ENCODE measurements around the gene DPPA5.
"Not testable (repeated sequence)": the region's sequence is repeated elsewhere in the genome, so short reads cannot be mapped to it uniquely, and the experiment has no call there.

Gene DPPA5

GRCh38 chr6:73363537-73363875, 9.4 kb upstream of the DPPA5 start:
- no peak for DNase-seq

GRCh38 chr6:73362869-73363536, 8.9 kb upstream of the DPPA5 start:
- no peak for DNase-seq

- no peak for DNase-seq
Observed at GRCh38 chr6:73362358-73362757, 8.3 kb upstream of the DPPA5 start, which contains the start of gene KHDC3L. KHDC3L (plus strand) TSS chr6:73362658; CDS start chr6:73362730, 72 bp downstream.

GRCh38 chr6:73349311-73349710, 4.8 kb downstream of the DPPA5 start:
- DNase-seq, result no peak

- no peak for DNase-seq
Observed at GRCh38 chr6:73348550-73349204, 5.4 kb downstream of the DPPA5 start.

GRCh38 chr6:73343164-73343563, 10.9 kb downstream of the DPPA5 start:
- no peak for DNase-seq

GRCh38 chr6:73342174-73342573, 11.9 kb downstream of the DPPA5 start:
- DNase-seq, result no peak

GRCh38 chr6:73341335-73341734, 12.7 kb downstream of the DPPA5 start:
- DNase-seq, result no peak

GRCh38 chr6:73340048-73340447, 14.0 kb downstream of the DPPA5 start:
- no peak for DNase-seq

- no peak for DNase-seq
Observed at GRCh38 chr6:73339340-73339739, 14.7 kb downstream of the DPPA5 start.

- DNase-seq, result no peak
Observed at GRCh38 chr6:73329201-73329600, 24.9 kb downstream of the DPPA5 start.

- no peak for DNase-seq
Observed at GRCh38 chr6:73328790-73329189, 25.3 kb downstream of the DPPA5 start.

- DNase-seq, result no peak
Observed at GRCh38 chr6:73325656-73326055, 28.4 kb downstream of the DPPA5 start.

GRCh38 chr6:73323323-73323722, 30.8 kb downstream of the DPPA5 start:
- DNase-seq, result no peak

- DNase-seq, result no peak
Observed at GRCh38 chr6:73314577-73315492, 39.2 kb downstream of the DPPA5 start.

GRCh38 chr6:73310503-73310845, 43.6 kb downstream of the DPPA5 start:
- DNase-seq, result not testable (repeated sequence)

- peak; percentile 20 for DNase-seq
Observed at GRCh38 chr6:73309785-73310502, 44.1 kb downstream of the DPPA5 start.

- DNase-seq, result no peak
Observed at GRCh38 chr6:73309535-73309784, 44.6 kb downstream of the DPPA5 start.

GRCh38 chr6:73308712-73309534, 45.2 kb downstream of the DPPA5 start:
- no peak for DNase-seq

GRCh38 chr6:73303773-73304172, 50.3 kb downstream of the DPPA5 start:
- not testable (repeated sequence) for DNase-seq
